Chondrocyte (in vitro differentiated cells): Measurements from ENCODE around the gene TMEM134. TPM values are rescaled to one million over a fixed set of nuclear protein-coding genes. Genes with fewer than 3 reads are reported as not detected.
"Not testable (repeated sequence)": the region's sequence is repeated elsewhere in the genome, so short reads cannot be mapped to it uniquely, and the experiment has no call there.

ENCODE experiments used
- DNase-seq: peaks from one replicate; pipeline ENCODE4 v3.0.0; 2021; ENCODE audit warnings: mixed read lengths, low spot score
- H3K27ac Mint-ChIP-seq: one replicate; pipeline ENCODE4 v1.8.0; 2021; ENCODE audit warnings: mild to moderate bottlenecking, moderate library complexity, mixed read lengths; ENCODE audit not compliant: unreplicated experiment
- H3K27me3 Mint-ChIP-seq: 2 replicates; pipeline ENCODE4 v1.8.0; 2021; ENCODE audit warnings: low read depth, mixed read lengths
- H3K36me3 Mint-ChIP-seq: 2 replicates; pipeline ENCODE4 v1.8.0; 2021; ENCODE audit warnings: low read depth, mixed read lengths
- H3K4me1 Mint-ChIP-seq: 2 replicates; pipeline ENCODE4 v1.8.0; 2021; ENCODE audit warnings: low read depth, mild to moderate bottlenecking, mixed read lengths
- H3K4me3 Mint-ChIP-seq: one replicate; pipeline ENCODE4 v1.8.0; 2021; ENCODE audit warnings: mild to moderate bottlenecking, moderate library complexity, mixed read lengths; ENCODE audit not compliant: unreplicated experiment
- H3K9me3 Mint-ChIP-seq: 2 replicates; pipeline ENCODE4 v1.8.0; 2021; ENCODE audit warnings: low read depth, mixed read lengths
- total RNA-seq: library from RNA; stranded (reverse); gene quantifications from 3 replicates; pipeline ENCODE4 v1.2.1, GENCODE V29; 2021
- TF ChIP-seq, protein P1 (sequence below): fragments of 200-600 bp; sonication (generic); IDR thresholded peaks from 2 replicates; pipeline ENCODE4 v1.5.0; 2021; ENCODE audit warnings: antibody characterized with exemption, mild to moderate bottlenecking, moderate library complexity

TMEM134 gene
- total RNA-seq, 1 donor from 2014 or later, result 50.9 TPM

GRCh38 chr11:67466962-67467771 lies 1.9 kb downstream of the TMEM134 start:
- TF ChIP-seq, protein P1, sequence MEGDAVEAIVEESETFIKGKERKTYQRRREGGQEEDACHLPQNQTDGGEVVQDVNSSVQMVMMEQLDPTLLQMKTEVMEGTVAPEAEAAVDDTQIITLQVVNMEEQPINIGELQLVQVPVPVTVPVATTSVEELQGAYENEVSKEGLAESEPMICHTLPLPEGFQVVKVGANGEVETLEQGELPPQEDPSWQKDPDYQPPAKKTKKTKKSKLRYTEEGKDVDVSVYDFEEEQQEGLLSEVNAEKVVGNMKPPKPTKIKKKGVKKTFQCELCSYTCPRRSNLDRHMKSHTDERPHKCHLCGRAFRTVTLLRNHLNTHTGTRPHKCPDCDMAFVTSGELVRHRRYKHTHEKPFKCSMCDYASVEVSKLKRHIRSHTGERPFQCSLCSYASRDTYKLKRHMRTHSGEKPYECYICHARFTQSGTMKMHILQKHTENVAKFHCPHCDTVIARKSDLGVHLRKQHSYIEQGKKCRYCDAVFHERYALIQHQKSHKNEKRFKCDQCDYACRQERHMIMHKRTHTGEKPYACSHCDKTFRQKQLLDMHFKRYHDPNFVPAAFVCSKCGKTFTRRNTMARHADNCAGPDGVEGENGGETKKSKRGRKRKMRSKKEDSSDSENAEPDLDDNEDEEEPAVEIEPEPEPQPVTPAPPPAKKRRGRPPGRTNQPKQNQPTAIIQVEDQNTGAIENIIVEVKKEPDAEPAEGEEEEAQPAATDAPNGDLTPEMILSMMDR, result no peak
- Mint-ChIP-seq H3K4me1 (peaks cover 31% of the 10 kb centered on the region), H3K9me3 (no peaks in the 10 kb centered on the region), H3K36me3 (no peaks in the 10 kb centered on the region), H3K4me3 (peak overlapping the region; percentile 84), H3K27ac (peak overlapping the region; percentile 51), H3K27me3 (no peaks in the 10 kb centered on the region)
- DNase-seq, result peak; percentile 90

- Mint-ChIP-seq H3K4me1 (peaks cover 31% of the 10 kb centered on the region), H3K27ac (no peak overlapping the region), H3K4me3 (no peak overlapping the region), H3K36me3 (no peaks in the 10 kb centered on the region), H3K9me3 (no peaks in the 10 kb centered on the region), H3K27me3 (no peaks in the 10 kb centered on the region)
- TF ChIP-seq, protein P1, result no peak
- DNase-seq, result no peak
Observed at GRCh38 chr11:67466367-67466766, 2.7 kb downstream of the TMEM134 start.

DNA sequence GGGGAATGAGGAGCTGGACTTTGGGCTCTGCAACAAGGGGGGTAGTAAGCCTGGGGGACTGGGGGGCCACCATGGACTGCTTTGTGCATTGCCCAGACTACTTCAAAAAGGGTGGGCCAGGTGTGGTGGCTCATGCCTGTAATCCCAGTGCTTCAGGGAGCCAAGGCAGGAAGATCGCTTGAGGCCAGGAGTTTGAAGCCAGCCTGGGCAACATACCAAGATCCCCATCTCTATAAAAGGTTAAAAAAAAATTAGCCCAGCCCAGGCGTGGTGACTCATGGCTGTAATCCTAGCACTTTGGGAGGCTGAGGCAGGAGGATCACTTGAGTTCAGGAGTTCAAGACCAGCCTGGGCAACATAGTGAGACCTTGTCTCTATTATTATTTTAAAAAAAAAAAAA lies 3.5 kb downstream of the TMEM134 start:
- not testable (repeated sequence) for H3K4me3 Mint-ChIP-seq, DNase-seq, H3K36me3 Mint-ChIP-seq, H3K27me3 Mint-ChIP-seq, H3K9me3 Mint-ChIP-seq
- peak overlapping the region; percentile 6 for H3K27ac Mint-ChIP-seq
- peaks cover 31% of the 10 kb centered on the region for H3K4me1 Mint-ChIP-seq

DNA sequence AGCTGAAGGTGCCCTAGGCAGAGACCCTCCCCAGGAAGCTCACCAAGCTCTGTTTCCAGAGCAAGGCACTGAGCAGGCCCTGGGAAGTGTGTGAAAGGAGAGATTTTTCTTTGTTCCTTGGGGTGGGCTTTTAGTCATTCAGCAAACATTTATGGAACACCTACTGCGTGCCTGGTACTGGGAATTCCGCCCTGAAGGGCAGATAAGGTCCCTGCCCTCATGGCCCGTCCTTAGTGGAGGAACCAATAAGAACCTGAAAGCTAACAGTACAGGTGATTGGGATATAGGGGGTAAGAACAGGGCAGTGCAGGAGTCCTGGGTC lies 3.9 kb downstream of the TMEM134 start:
- no peaks in the 10 kb centered on the region for H3K9me3 Mint-ChIP-seq
- H3K4me3 Mint-ChIP-seq, result peak overlapping the region; percentile 72
- H3K27ac Mint-ChIP-seq, result peak overlapping the region; percentile 6
- no peaks in the 10 kb centered on the region for H3K27me3 Mint-ChIP-seq
- TF ChIP-seq, protein P1, result no peak
- peaks cover 31% of the 10 kb centered on the region for H3K4me1 Mint-ChIP-seq
- no peaks in the 10 kb centered on the region for H3K36me3 Mint-ChIP-seq
- no peak for DNase-seq

DNA sequence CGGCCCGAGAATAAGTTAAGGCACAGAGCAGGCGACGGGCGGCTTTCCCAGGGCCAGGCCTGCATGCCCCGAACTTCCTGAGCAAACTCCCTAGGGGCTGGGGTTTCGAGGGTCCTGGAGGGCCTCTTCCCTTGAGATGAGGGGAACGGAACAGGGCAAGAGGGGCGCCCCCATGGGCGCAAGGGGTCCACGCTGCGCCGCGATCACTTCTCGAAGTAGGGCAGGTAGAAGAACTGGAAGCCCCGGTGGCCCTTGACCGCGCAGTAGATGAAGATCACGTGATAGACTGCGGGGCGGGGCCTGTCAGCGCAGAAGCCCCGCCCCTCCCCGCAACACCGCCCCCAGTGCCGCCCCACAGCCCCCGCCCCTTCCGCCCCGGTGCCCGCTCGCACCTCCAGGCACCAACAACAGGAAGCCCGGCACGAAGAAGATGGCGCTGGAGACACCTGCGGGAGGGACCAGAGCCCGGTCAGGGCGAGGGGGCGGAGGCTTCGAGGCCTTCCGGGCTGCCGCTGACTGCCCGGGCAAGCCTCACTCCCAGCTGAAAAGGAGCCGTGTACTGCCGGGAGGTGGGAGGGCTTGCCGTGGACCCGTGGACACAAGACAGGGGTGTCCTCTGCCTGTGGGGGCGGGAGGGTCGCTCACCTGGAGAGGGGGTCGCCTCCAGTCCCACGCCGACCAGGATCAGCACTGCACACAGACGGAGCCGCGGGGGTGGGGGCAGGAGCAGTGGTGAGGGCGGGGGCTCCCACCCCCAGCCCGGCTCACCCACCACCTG lies 4.5 kb downstream of the TMEM134 start:
- Mint-ChIP-seq H3K9me3 (no peaks in the 10 kb centered on the region), H3K4me1 (peaks cover 30% of the 10 kb centered on the region), H3K4me3 (peak overlapping the region; percentile 72), H3K36me3 (no peaks in the 10 kb centered on the region), H3K27me3 (no peaks in the 10 kb centered on the region), H3K27ac (peak overlapping the region; percentile 75)
- TF ChIP-seq, protein P1, result peak; percentile 17
- peak; percentile 93 for DNase-seq
